GM23248 (cell line): ENCODE data around the gene MYO18B. TPM values are rescaled to one million over a fixed set of nuclear protein-coding genes. Genes with fewer than 3 reads are reported as not detected.

ENCODE experiments used
- DNase-seq: peaks from one replicate; pipeline ENCODE4 v3.0.0-alpha.2; 2015
- H2AFZ ChIP-seq: fragments of 200-600 bp; sonication (generic); 2 replicates; pipeline ENCODE4 v1.6.1; 2016; ENCODE audit warnings: antibody characterized with exemption
- H3F3A ChIP-seq: fragments of 200-600 bp; sonication (generic); 2 replicates; pipeline ENCODE4 v1.6.1; 2016; ENCODE audit warnings: mild to moderate bottlenecking, antibody characterized with exemption, mixed run types; ENCODE audit not compliant: insufficient read depth
- H3K27ac ChIP-seq: fragments of 200-600 bp; sonication (generic); 2 replicates; pipeline ENCODE4 v1.5.1; 2016; ENCODE audit warnings: mild to moderate bottlenecking
- H3K27me3 ChIP-seq: fragments of 200-600 bp; sonication (generic); replicated peaks from 2 replicates; pipeline ENCODE4 v1.6.1; 2016; ENCODE audit warnings: mild to moderate bottlenecking; ENCODE audit not compliant: insufficient read depth
- H3K36me3 ChIP-seq: fragments of 200-600 bp; sonication (generic); 2 replicates; pipeline ENCODE4 v1.6.1; 2016; ENCODE audit warnings: low read depth, mild to moderate bottlenecking
- H3K4me1 ChIP-seq: fragments of 200-600 bp; sonication (generic); 2 replicates; pipeline ENCODE4 v1.6.1; 2016; ENCODE audit warnings: mild to moderate bottlenecking; ENCODE audit not compliant: insufficient read depth
- H3K4me2 ChIP-seq: fragments of 200-600 bp; sonication (generic); one replicate; pipeline ENCODE4 v1.6.1; 2016; ENCODE audit warnings: mild to moderate bottlenecking; ENCODE audit not compliant: unreplicated experiment
- H3K4me3 ChIP-seq: fragments of 200-600 bp; sonication (generic); 2 replicates; pipeline ENCODE4 v1.5.1; 2016; ENCODE audit warnings: mild to moderate bottlenecking
- H3K79me2 ChIP-seq: fragments of 200-600 bp; sonication (generic); 2 replicates; pipeline ENCODE4 v1.6.1; 2016; ENCODE audit warnings: mild to moderate bottlenecking; ENCODE audit not compliant: insufficient read depth
- H3K9ac ChIP-seq: fragments of 200-600 bp; sonication (generic); 2 replicates; pipeline ENCODE4 v1.6.1; 2016; ENCODE audit warnings: mild to moderate bottlenecking
- H3K9me2 ChIP-seq: fragments of 200-600 bp; sonication (generic); 2 replicates; pipeline ENCODE4 v1.6.1; 2016; ENCODE audit warnings: mixed run types, mild to moderate bottlenecking, moderate library complexity; ENCODE audit not compliant: insufficient read depth
- H3K9me3 ChIP-seq: fragments of 200-600 bp; sonication (generic); one replicate; pipeline ENCODE4 v1.6.1; 2017; ENCODE audit warnings: low read depth
- H4K20me1 ChIP-seq: fragments of 200-600 bp; sonication (generic); 2 replicates; pipeline ENCODE4 v1.6.0; 2016; ENCODE audit not compliant: insufficient read depth
- EZH2 ChIP-seq: fragments of 200-600 bp; sonication (generic); IDR thresholded peaks from 2 replicates; pipeline ENCODE4 v1.6.1; 2018; ENCODE audit warnings: antibody characterized with exemption, mild to moderate bottlenecking; ENCODE audit not compliant: insufficient read depth, poor library complexity, severe bottlenecking
- EZH2phosphoT487 ChIP-seq: fragments of 200-600 bp; sonication (generic); IDR thresholded peaks from 2 replicates; pipeline ENCODE4 v1.6.1; 2018; ENCODE audit warnings: antibody characterized with exemption, moderate library complexity, mild to moderate bottlenecking, low read depth; ENCODE audit not compliant: insufficient read depth
- WGBS, 2 experiments: methylation state at CpG; one replicate each; pipeline ENCODE4 v1.1.6; 2015 to 2017; ENCODE audit warnings: low lambda C conversion rate in 2 of 2, low coverage in 1 of 2; ENCODE audit errors: missing lambda C conversion rate in 2 of 2; 5-methylcytosine and 5-hydroxymethylcytosine counted together
- in situ Hi-C: fragments of 300-500 bp; cut with MboI; formaldehyde crosslinking; loops from 2 replicates; pipeline ENCODE4 v1.15.0; 2020
- polyA plus RNA-seq: library from polyadenylated mRNA; unstranded; fragments of >200 nt; fragmentation: Nextera tagmentation; extraction: Ambion mirVana; gene quantifications from 2 replicates; pipeline ENCODE4 v1.2.1, GENCODE V29; 2016
- total RNA-seq: library from RNA; depleted of rRNA; stranded (reverse); fragments of >200 nt; shearing (Covaris generic); gene quantifications from 2 replicates; pipeline ENCODE4 v1.2.3, GENCODE V29; 2014

Gene MYO18B
- total and polyA plus RNA-seq, 2 experiments from 2014 or later: not detected

GRCh38 chr22:25764270-25765015, 22.5 kb downstream of the MYO18B start:
- no peak for TF ChIP-seq EZH2phosphoT487
- no peak for TF ChIP-seq EZH2
- no peaks in the 10 kb centered on the region for H3K9me2 ChIP-seq
- H2AFZ ChIP-seq: no peak overlapping the region
- H3K79me2 ChIP-seq: no peaks in the 10 kb centered on the region
- peaks cover 4% of the 10 kb centered on the region for H3K4me1 ChIP-seq
- H3K27ac ChIP-seq: no peak overlapping the region
- H3K9me3 ChIP-seq: no peaks in the 10 kb centered on the region
- in situ Hi-C loops: no loop called here
- H3K4me2 ChIP-seq: no peak overlapping the region
- H3F3A ChIP-seq: peaks cover 4% of the 10 kb centered on the region
- no peak overlapping the region for H3K4me3 ChIP-seq
- no peak overlapping the region for H3K9ac ChIP-seq
- H3K27me3 ChIP-seq: no peaks in the 10 kb centered on the region
- H4K20me1 ChIP-seq: no peaks in the 10 kb centered on the region
- no peak for DNase-seq
- no peaks in the 10 kb centered on the region for H3K36me3 ChIP-seq
- WGBS, 2 experiments: 14 to 21% methylated on average over 8 of the region's 8 CpGs

- no peaks in the 10 kb centered on the region for H3K9me2 ChIP-seq
- WGBS, 2 experiments: 36 to 46% methylated on average over 2 of the region's 2 CpGs
- H3K9me3 ChIP-seq: no peaks in the 10 kb centered on the region
- H3K9ac ChIP-seq: no peak overlapping the region
- no peak overlapping the region for H2AFZ ChIP-seq
- no peak overlapping the region for H3K27ac ChIP-seq
- H3K4me3 ChIP-seq: no peak overlapping the region
- H3K27me3 ChIP-seq: no peaks in the 10 kb centered on the region
- H3K79me2 ChIP-seq: no peaks in the 10 kb centered on the region
- no peak overlapping the region for H3K4me2 ChIP-seq
- H3F3A ChIP-seq: no peaks in the 10 kb centered on the region; the same call in 1 of the 2 replicates
- in situ Hi-C loops: no loop called here
- no peak for DNase-seq
- H4K20me1 ChIP-seq: no peaks in the 10 kb centered on the region
- TF ChIP-seq EZH2phosphoT487 (no peak), EZH2 (no peak)
- no peaks in the 10 kb centered on the region for H3K4me1 ChIP-seq
- no peaks in the 10 kb centered on the region for H3K36me3 ChIP-seq
These were observed 23.0 kb downstream of the MYO18B start for GRCh38 chr22:25765016-25765367.

- no peak overlapping the region for H3K4me2 ChIP-seq
- in situ Hi-C loops: no loop called here
- no peaks in the 10 kb centered on the region for H3K4me1 ChIP-seq
- DNase-seq: no peak
- no peaks in the 10 kb centered on the region for H3K9me3 ChIP-seq
- no peaks in the 10 kb centered on the region for H3K27me3 ChIP-seq
- no peak for TF ChIP-seq EZH2
- TF ChIP-seq EZH2phosphoT487: no peak
- H3K9me2 ChIP-seq: no peaks in the 10 kb centered on the region
- H3K9ac ChIP-seq: no peak overlapping the region
- H3K4me3 ChIP-seq: no peak overlapping the region
- no peaks in the 10 kb centered on the region for H3K79me2 ChIP-seq
- 26 to 34% methylated on average over 4 of the region's 4 CpGs for WGBS, 2 experiments
- H4K20me1 ChIP-seq: no peaks in the 10 kb centered on the region
- no peaks in the 10 kb centered on the region for H3F3A ChIP-seq
- H3K36me3 ChIP-seq: no peaks in the 10 kb centered on the region
- H2AFZ ChIP-seq: no peak overlapping the region
- H3K27ac ChIP-seq: no peak overlapping the region
These were observed 23.8 kb downstream of the MYO18B start for GRCh38 chr22:25765801-25766200.

GRCh38 chr22:25766418-25766817, 24.4 kb downstream of the MYO18B start:
- in situ Hi-C loops: no loop called here
- Histone ChIP-seq H3K79me2 (no peaks in the 10 kb centered on the region), H3K9me2 (no peaks in the 10 kb centered on the region), H3K9ac (no peak overlapping the region), H2AFZ (no peak overlapping the region), H3F3A (no peaks in the 10 kb centered on the region), H3K4me3 (no peak overlapping the region), H4K20me1 (no peaks in the 10 kb centered on the region), H3K36me3 (no peaks in the 10 kb centered on the region), H3K4me2 (no peak overlapping the region), H3K9me3 (no peaks in the 10 kb centered on the region), H3K27ac (no peak overlapping the region), H3K27me3 (no peaks in the 10 kb centered on the region), H3K4me1 (no peaks in the 10 kb centered on the region)
- TF ChIP-seq EZH2 (no peak), EZH2phosphoT487 (no peak)
- WGBS, 2 experiments: 35 to 49% methylated on average over 3 of the region's 3 CpGs
- DNase-seq: no peak
